Ishikawa (cell line): ENCODE measurements around the gene PLPP3.

Experiments used
- CEBPB ChIP-seq: IDR thresholded peaks from 2 replicates; pipeline ENCODE4 v1.6.1; 2012
- CREB1 ChIP-seq: IDR thresholded peaks from 2 replicates; pipeline ENCODE4 v1.6.1; 2012; ENCODE audit warnings: low read depth
- EGR1 ChIP-seq: IDR thresholded peaks from 2 replicates; pipeline ENCODE4 v1.6.1; 2012
- EP300 ChIP-seq: IDR thresholded peaks from 2 replicates; pipeline ENCODE4 v1.6.1; 2012; ENCODE audit warnings: borderline replicate concordance
- FOXM1 ChIP-seq: IDR thresholded peaks from 2 replicates; pipeline ENCODE4 v1.6.1; 2012; ENCODE audit warnings: low read depth, borderline replicate concordance
- MAX ChIP-seq: IDR thresholded peaks from 2 replicates; pipeline ENCODE4 v1.6.1; 2012
- NFIC ChIP-seq: IDR thresholded peaks from 2 replicates; pipeline ENCODE4 v1.6.1; 2012
- RAD21 ChIP-seq: IDR thresholded peaks from 2 replicates; pipeline ENCODE4 v1.6.1; 2012; ENCODE audit warnings: low read depth
- REST ChIP-seq: IDR thresholded peaks from 2 replicates; pipeline ENCODE4 v1.6.1; 2012; ENCODE audit warnings: low read depth, mild to moderate bottlenecking
- TAF1 ChIP-seq: IDR thresholded peaks from 2 replicates; pipeline ENCODE4 v1.6.1; 2012; ENCODE audit warnings: low read depth, mild to moderate bottlenecking
- TCF12 ChIP-seq: IDR thresholded peaks from 2 replicates; pipeline ENCODE4 v1.6.1; 2012; ENCODE audit warnings: low read depth
- TEAD4 ChIP-seq: IDR thresholded peaks from 2 replicates; pipeline ENCODE4 v1.6.1; 2012
- USF1 ChIP-seq: IDR thresholded peaks from 2 replicates; pipeline ENCODE4 v1.6.1; 2012
- YY1 ChIP-seq: IDR thresholded peaks from 2 replicates; pipeline ENCODE4 v1.6.1; 2012; ENCODE audit warnings: low read depth
- ZBTB7A ChIP-seq: IDR thresholded peaks from 2 replicates; pipeline ENCODE4 v1.6.1; 2012; ENCODE audit warnings: low read depth

Gene PLPP3

GRCh38 chr1:56533197-56533596 is 46.2 kb downstream of the PLPP3 start:
- TF ChIP-seq EGR1 (no peak), CEBPB (no peak), TCF12 (no peak), ZBTB7A (no peak)

- TF ChIP-seq CREB1 (no peak), MAX (no peak)
Observed at GRCh38 chr1:56532350-56532683, 47.0 kb downstream of the PLPP3 start.

- TF ChIP-seq EP300 = no peak
- no peak for TF ChIP-seq ZBTB7A
- TF ChIP-seq EGR1 = no peak
- TF ChIP-seq NFIC = no peak
- TF ChIP-seq CREB1 = no peak
- no peak for TF ChIP-seq REST
- no peak for TF ChIP-seq TEAD4
- TF ChIP-seq CEBPB = no peak
- no peak for TF ChIP-seq MAX
- TF ChIP-seq USF1 = no peak
- no peak for TF ChIP-seq RAD21
- no peak for TF ChIP-seq YY1
- TF ChIP-seq FOXM1 = no peak
Observed at GRCh38 chr1:56531624-56532349, 47.6 kb downstream of the PLPP3 start.

- TF ChIP-seq CEBPB (no peak), TEAD4 (no peak), RAD21 (no peak)
Observed at GRCh38 chr1:56529801-56530200, 49.6 kb downstream of the PLPP3 start.

- TF ChIP-seq USF1 (no peak), NFIC (peak; percentile 62), CREB1 (no peak), MAX (no peak), CEBPB (no peak), FOXM1 (no peak), EGR1 (no peak)
Observed at GRCh38 chr1:56527548-56528302, 51.6 kb downstream of the PLPP3 start.

DNA sequence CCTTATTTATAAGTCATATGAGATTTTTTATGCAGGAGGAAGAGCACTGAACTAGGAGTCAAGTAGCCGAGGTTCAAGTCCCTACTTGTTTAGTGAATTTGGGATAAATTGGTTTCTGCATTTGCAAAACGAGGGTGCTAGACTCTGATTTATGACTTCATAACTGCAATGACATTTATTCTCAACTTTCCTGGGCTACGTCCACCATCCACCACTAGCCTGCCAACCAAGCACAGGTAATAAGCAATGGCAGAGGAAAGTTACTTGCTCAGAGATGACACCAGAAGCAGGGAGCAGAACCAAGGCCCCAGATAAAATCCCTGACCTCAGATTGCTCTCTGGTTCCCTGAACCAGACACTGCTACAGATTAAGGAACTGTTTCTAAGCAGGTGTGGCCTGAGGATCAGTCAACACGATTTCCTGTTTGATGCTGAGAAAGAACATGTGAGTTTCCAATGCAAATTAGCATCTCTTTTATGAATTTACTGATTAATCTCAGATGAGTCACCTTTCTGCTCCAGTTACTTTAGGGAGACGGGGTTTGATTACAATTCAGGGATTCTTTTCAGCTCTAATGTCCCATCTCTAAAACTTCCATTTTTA is 52.7 kb downstream of the PLPP3 start:
- TF ChIP-seq TEAD4 (no peak), TAF1 (no peak), RAD21 (no peak), FOXM1 (no peak), CEBPB (no peak), EGR1 (no peak), YY1 (no peak), REST (no peak), TCF12 (no peak), NFIC (no peak), ZBTB7A (no peak), CREB1 (no peak), USF1 (no peak), EP300 (no peak)
